Mesenteric fat pad (tissue), 1 donor: ENCODE measurements around the gene COX19. TPM values are rescaled to one million over a fixed set of nuclear protein-coding genes. Genes with fewer than 3 reads are reported as not detected.

Source experiments
- DNase-seq: peaks from one replicate; pipeline ENCODE4 v3.0.0-alpha.2; 2020; ENCODE audit warnings: low spot score
- total RNA-seq: library from RNA; stranded (reverse); fragmentation: NEBNext Ultra II Directional; extraction: Animal tissue kit (Norgen Biotek cat#: 25700); gene quantifications from one replicate; pipeline ENCODE4 v1.2.1, GENCODE V29; 2021
- donor health status: DM: yes; HTN: yes; CAD: no.

Gene COX19
- total RNA-seq, 1 donor from 2014 or later, result 6.3 TPM

GRCh38 chr7:979886-980571 is 4.7 kb upstream of the COX19 start:
- DNase-seq, result no peak

GRCh38 chr7:979151-979550 is 3.8 kb upstream of the COX19 start:
- no peak for DNase-seq

GRCh38 chr7:978416-979091 is 3.2 kb upstream of the COX19 start:
- no peak for DNase-seq

- no peak for DNase-seq
Observed at GRCh38 chr7:978049-978346, 2.6 kb upstream of the COX19 start.

- no peak for DNase-seq
Observed at GRCh38 chr7:977326-978048, 2.1 kb upstream of the COX19 start.

- DNase-seq, result no peak
Observed at GRCh38 chr7:976901-977325, 1.6 kb upstream of the COX19 start.

- DNase-seq, result no peak
Observed at GRCh38 chr7:975702-976473, 539 bp upstream of the COX19 start.

GRCh38 chr7:974172-974571 is 1.2 kb downstream of the COX19 start:
- DNase-seq, result no peak

- DNase-seq, result no peak
Observed at GRCh38 chr7:973312-973711, 2.0 kb downstream of the COX19 start.

GRCh38 chr7:972676-973309 is 2.6 kb downstream of the COX19 start:
- no peak for DNase-seq

- no peak for DNase-seq
Observed at GRCh38 chr7:972110-972509, 3.2 kb downstream of the COX19 start.

GRCh38 chr7:970744-971143 is 4.6 kb downstream of the COX19 start:
- DNase-seq, result no peak

- no peak for DNase-seq
Observed at GRCh38 chr7:969403-969802, 5.9 kb downstream of the COX19 start.

GRCh38 chr7:968205-969105 is 6.9 kb downstream of the COX19 start:
- DNase-seq, result no peak

- no peak for DNase-seq
Observed at GRCh38 chr7:967361-968082, 7.8 kb downstream of the COX19 start.

GRCh38 chr7:966291-967069 is 8.9 kb downstream of the COX19 start:
- no peak for DNase-seq

- no peak for DNase-seq
Observed at GRCh38 chr7:964401-965231, 10.7 kb downstream of the COX19 start.
